ENCODE measurements around the gene SLC33A1.

The SLC33A1 gene

GRCh38 chr3:155785662-155786295 lies 68.4 kb downstream of the SLC33A1 start:
- DNase-seq: no peak

DNA sequence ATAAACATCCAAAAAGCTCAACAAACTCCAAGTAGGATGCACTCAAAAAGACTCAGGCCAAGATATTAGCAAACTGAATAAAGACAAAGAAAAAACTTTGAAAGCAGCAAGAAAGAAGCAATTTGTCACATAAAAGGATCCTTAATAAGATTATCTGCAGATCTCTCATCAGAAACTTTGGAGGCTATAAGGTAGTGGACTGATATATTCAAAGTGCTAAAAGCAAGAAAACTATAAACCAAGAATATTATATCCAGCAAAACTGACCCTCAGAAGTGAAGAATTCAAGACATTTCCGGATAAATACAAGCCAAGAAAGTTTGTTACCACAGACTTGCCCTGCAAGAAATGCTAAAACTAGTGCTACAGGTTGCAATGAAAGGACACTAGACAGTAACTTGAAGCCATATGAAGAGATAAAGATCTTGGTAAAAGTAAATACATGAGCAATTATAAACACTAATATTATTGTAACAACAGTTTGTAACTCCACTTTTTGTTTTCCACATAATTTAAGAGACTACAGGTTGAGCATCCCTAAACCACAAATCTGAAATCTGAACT lies 71.8 kb downstream of the SLC33A1 start:
- no peak for DNase-seq

DNA sequence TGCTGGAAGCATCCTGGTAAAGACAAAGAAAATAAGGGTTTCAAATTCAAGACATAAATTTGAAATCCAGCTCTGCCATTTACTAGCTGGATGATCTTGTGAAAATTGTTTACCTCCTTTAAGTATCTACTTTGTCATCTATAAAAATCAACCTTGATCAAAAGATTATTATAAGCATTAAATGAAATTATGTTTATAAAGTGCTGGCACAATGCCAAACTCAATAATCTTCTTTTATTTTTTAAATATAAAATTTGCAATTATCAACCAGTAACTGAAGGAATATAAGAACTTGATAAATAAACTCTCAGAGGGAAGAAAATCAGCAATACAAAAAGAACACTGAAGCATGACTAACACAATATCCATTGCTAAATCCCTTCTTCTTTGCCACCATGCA lies 73.9 kb downstream of the SLC33A1 start:
- DNase-seq: no peak

GRCh38 chr3:155778462-155778861 lies 75.8 kb downstream of the SLC33A1 start:
- no peak for DNase-seq

GRCh38 chr3:155772801-155773200 lies 81.4 kb downstream of the SLC33A1 start:
- DNase-seq: no peak

- DNase-seq: no peak
These were observed 83.1 kb downstream of the SLC33A1 start for GRCh38 chr3:155771126-155771525.

All from NCI-H187 treated with DMSO at 0.1 percent for 48 hours (cell line).